NCI-H2107 (cell line): ENCODE results near the gene BAZ1B.
"Not testable (repeated sequence)": the region's sequence is repeated elsewhere in the genome, so short reads cannot be mapped to it uniquely, and the experiment has no call there.

Source experiments
- DNase-seq: peaks from one replicate; lab custom pipeline; 2025; lab: John Stamatoyannopoulos, UW

The BAZ1B gene

GRCh38 chr7:73504920-73505319 lies 17.2 kb downstream of the BAZ1B start:
- DNase-seq, result no peak

GRCh38 chr7:73504017-73504416 lies 18.1 kb downstream of the BAZ1B start:
- DNase-seq, result no peak

GRCh38 chr7:73503229-73503628 lies 18.9 kb downstream of the BAZ1B start:
- DNase-seq, result no peak

GRCh38 chr7:73496626-73497025 lies 25.5 kb downstream of the BAZ1B start:
- DNase-seq, result no peak

GRCh38 chr7:73495507-73495906 lies 26.6 kb downstream of the BAZ1B start:
- DNase-seq, result not testable (repeated sequence)

GRCh38 chr7:73489976-73490375 lies 32.1 kb downstream of the BAZ1B start:
- DNase-seq, result no peak

GRCh38 chr7:73487486-73487885 lies 34.6 kb downstream of the BAZ1B start:
- no peak for DNase-seq

- no peak for DNase-seq
Observed at GRCh38 chr7:73483171-73483570, 38.9 kb downstream of the BAZ1B start.

GRCh38 chr7:73482746-73483145 lies 39.3 kb downstream of the BAZ1B start:
- DNase-seq, result no peak

- DNase-seq, result not testable (repeated sequence)
Observed at GRCh38 chr7:73481521-73481920, 40.6 kb downstream of the BAZ1B start.

GRCh38 chr7:73478549-73478948 lies 43.5 kb downstream of the BAZ1B start:
- no peak for DNase-seq

- DNase-seq, result no peak
Observed at GRCh38 chr7:73477376-73477775, 44.7 kb downstream of the BAZ1B start.

- DNase-seq, result no peak
Observed at GRCh38 chr7:73470208-73470607, 51.9 kb downstream of the BAZ1B start.

GRCh38 chr7:73467046-73467445 lies 55.0 kb downstream of the BAZ1B start:
- not testable (repeated sequence) for DNase-seq

- DNase-seq, result no peak
Observed at GRCh38 chr7:73466112-73466511, 56.0 kb downstream of the BAZ1B start.

- no peak for DNase-seq
Observed at GRCh38 chr7:73463966-73464365, 58.1 kb downstream of the BAZ1B start.

- DNase-seq, result no peak
Observed at GRCh38 chr7:73463260-73463659, 58.8 kb downstream of the BAZ1B start.

GRCh38 chr7:73461782-73462285 lies 60.3 kb downstream of the BAZ1B start:
- no peak for DNase-seq

- DNase-seq, result no peak
Observed at GRCh38 chr7:73454424-73454823, 67.7 kb downstream of the BAZ1B start.

GRCh38 chr7:73452999-73453635 lies 69.0 kb downstream of the BAZ1B start:
- DNase-seq, result no peak

GRCh38 chr7:73451780-73452398 lies 70.2 kb downstream of the BAZ1B start:
- DNase-seq, result peak; percentile 58

- peak; percentile 67 for DNase-seq
Observed at GRCh38 chr7:73449422-73449821, 72.7 kb downstream of the BAZ1B start.

- no peak for DNase-seq
Observed at GRCh38 chr7:73448609-73449008, 73.5 kb downstream of the BAZ1B start.
